GM12801 (cell line): Measurements from ENCODE around the gene KLK1.
"Not testable (repeated sequence)": the region's sequence is repeated elsewhere in the genome, so short reads cannot be mapped to it uniquely, and the experiment has no call there.

Experiments
- TF ChIP-seq, protein P1 (sequence below): IDR thresholded peaks from one replicate; pipeline ENCODE4 v1.5.1; 2011; ENCODE audit warnings: control low read depth; ENCODE audit not compliant: insufficient read length; ENCODE audit errors: extremely low read depth

KLK1 gene

DNA sequence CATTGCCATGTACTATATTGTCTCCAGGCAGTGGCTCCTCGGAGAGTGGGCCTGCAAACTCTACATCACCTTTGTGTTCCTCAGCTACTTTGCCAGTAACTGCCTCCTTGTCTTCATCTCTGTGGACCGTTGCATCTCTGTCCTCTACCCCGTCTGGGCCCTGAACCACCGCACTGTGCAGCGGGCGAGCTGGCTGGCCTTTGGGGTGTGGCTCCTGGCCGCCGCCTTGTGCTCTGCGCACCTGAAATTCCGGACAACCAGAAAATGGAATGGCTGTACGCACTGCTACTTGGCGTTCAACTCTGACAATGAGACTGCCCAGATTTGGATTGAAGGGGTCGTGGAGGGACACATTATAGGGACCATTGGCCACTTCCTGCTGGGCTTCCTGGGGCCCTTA, 52.7 kb downstream of the KLK1 start:
- TF ChIP-seq, protein P1, sequence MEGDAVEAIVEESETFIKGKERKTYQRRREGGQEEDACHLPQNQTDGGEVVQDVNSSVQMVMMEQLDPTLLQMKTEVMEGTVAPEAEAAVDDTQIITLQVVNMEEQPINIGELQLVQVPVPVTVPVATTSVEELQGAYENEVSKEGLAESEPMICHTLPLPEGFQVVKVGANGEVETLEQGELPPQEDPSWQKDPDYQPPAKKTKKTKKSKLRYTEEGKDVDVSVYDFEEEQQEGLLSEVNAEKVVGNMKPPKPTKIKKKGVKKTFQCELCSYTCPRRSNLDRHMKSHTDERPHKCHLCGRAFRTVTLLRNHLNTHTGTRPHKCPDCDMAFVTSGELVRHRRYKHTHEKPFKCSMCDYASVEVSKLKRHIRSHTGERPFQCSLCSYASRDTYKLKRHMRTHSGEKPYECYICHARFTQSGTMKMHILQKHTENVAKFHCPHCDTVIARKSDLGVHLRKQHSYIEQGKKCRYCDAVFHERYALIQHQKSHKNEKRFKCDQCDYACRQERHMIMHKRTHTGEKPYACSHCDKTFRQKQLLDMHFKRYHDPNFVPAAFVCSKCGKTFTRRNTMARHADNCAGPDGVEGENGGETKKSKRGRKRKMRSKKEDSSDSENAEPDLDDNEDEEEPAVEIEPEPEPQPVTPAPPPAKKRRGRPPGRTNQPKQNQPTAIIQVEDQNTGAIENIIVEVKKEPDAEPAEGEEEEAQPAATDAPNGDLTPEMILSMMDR, result no peak

DNA sequence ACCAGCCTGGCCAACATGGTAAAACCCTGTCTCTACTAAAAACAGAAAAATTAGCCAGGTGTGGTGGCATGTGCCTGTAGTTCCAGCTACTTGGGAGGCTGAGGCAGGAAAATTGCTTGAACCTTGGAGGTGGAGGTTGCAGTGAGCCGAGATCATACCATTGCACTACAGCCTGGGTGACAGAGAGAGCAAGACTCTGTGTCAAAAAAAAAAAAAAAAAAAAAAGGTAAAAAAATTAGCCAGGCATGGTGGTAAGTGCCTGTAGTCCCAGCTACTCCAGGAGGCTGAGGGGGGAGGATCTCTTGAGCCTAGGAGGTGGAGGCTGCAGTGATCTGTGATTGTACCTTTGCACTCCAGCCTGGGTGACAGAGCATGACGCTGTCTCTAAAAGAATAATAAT, 53.4 kb downstream of the KLK1 start, which contains the start of gene GPR32:
Gene GPR32 (plus strand): TSS at position 301 of the 400 bp plus-strand sequence. CDS start 137 bp downstream, outside the sequence.
- TF ChIP-seq, protein P1, result not testable (repeated sequence)
